Spinal cord (tissue), 10 donors: Measurements from ENCODE around the gene LDHAL6B. TPM values are rescaled to one million over a fixed set of nuclear protein-coding genes. Genes with fewer than 3 reads are reported as not detected.

ENCODE experiments used
- DNase-seq, 6 donors: peaks; one replicate each; pipeline versions ENCODE4 v3.0.0 to v3.0.0-alpha.2; 2013 to 2015; ENCODE audit warnings: low spot score in 6 of 6, low read depth in 4 of 6
- H3K27ac ChIP-seq: one replicate; pipeline ENCODE4 v1.5.1; 2013; ENCODE audit warnings: low read depth, low read length, control low read depth
- H3K27me3 ChIP-seq: one replicate; pipeline ENCODE4 v1.6.1; 2013; ENCODE audit warnings: low read length; ENCODE audit not compliant: control insufficient read depth, insufficient read depth
- H3K36me3 ChIP-seq: one replicate; pipeline ENCODE4 v1.6.1; 2013; ENCODE audit warnings: low read length; ENCODE audit not compliant: control insufficient read depth, insufficient read depth
- H3K4me1 ChIP-seq: one replicate; pipeline ENCODE4 v1.6.1; 2013; ENCODE audit warnings: low read length; ENCODE audit not compliant: control insufficient read depth, insufficient read depth
- H3K4me3 ChIP-seq: one replicate; pipeline ENCODE4 v1.5.1; 2013; ENCODE audit warnings: low read depth, low read length, control low read depth
- H3K9me3 ChIP-seq: one replicate; pipeline ENCODE4 v1.6.1; 2013; ENCODE audit warnings: low read length; ENCODE audit not compliant: control insufficient read depth, insufficient read depth
- WGBS: methylation state at CpG from one replicate; pipeline ENCODE4 v1.1.5; 2013; ENCODE audit warnings: missing lambda C conversion rate; ENCODE audit not compliant: insufficient coverage; 5-methylcytosine and 5-hydroxymethylcytosine counted together
- polyA plus RNA-seq, 2 donors: library from polyadenylated mRNA; unstranded; fragments of 120-200 nt; gene quantifications; one replicate each; pipeline ENCODE4 v1.2.1, GENCODE V29; 2013; ENCODE audit not compliant: insufficient read length in 2 of 2
- total RNA-seq, 2 donors: library from RNA; depleted of rRNA in 1 of 2; stranded (reverse); fragments of 120-200 nt in 1 of 2; fragments of >200 nt in 1 of 2; gene quantifications; one replicate each; pipeline versions ENCODE4 v1.2.3 to v1.2.4, GENCODE V29; 2013 to 2014
- donor health status: healthy.

Gene LDHAL6B
- total and polyA plus RNA-seq, 4 donors, result 0.32 TPM; not detected in 3

DNA sequence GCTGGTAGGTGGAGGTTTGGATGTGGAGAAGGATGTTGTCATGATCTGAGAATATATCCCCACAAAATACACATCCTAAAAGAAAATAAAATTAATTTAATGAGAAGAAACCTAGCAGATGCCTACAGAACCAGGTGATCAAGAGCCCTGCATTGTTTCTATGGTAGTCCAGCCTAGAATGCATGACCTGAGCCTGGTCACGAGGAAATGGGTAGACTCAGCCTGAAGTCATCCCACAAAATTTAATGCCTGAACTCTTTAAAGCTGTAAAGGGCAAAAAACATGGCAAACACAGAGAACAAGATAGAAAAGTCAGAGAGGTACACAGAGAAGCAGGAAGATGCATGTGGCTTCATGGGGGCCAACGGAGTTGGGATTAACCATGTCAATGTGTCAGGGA is 36.0 kb downstream of the LDHAL6B start:
- Histone ChIP-seq H3K27me3 (no peaks in the 10 kb centered on the region), H3K27ac (no peak overlapping the region), H3K4me3 (no peak overlapping the region), H3K9me3 (no peaks in the 10 kb centered on the region), H3K36me3 (no peaks in the 10 kb centered on the region), H3K4me1 (no peaks in the 10 kb centered on the region)
- 100% methylated on average over 1 of the region's 2 CpGs for WGBS
- no peak for DNase-seq

DNA sequence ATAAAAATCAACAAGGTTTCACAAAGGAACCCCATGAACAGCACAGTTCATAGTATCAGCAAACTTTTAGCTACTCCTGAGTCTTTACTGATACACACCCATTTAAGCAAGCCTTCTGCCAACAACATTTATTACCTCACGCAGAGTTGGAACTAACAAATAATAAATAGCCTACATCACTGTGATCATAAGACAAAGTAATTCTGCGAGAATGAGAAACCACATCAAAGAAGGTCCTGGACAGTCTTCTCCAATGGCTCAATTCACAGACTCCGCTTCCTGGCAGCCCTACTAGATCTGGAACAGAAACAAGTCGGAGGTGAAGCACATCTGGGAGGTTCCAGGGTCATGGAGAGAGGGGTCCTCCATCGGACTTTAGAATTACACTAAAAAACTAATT is 37.0 kb downstream of the LDHAL6B start:
- no CpG with 5 or more reads among the region's 5 CpGs for WGBS
- no peaks in the 10 kb centered on the region for H3K27me3 ChIP-seq
- no peak overlapping the region for H3K27ac ChIP-seq
- no peaks in the 10 kb centered on the region for H3K9me3 ChIP-seq
- no peaks in the 10 kb centered on the region for H3K36me3 ChIP-seq
- no peak for DNase-seq
- no peak overlapping the region for H3K4me3 ChIP-seq
- no peaks in the 10 kb centered on the region for H3K4me1 ChIP-seq

DNA sequence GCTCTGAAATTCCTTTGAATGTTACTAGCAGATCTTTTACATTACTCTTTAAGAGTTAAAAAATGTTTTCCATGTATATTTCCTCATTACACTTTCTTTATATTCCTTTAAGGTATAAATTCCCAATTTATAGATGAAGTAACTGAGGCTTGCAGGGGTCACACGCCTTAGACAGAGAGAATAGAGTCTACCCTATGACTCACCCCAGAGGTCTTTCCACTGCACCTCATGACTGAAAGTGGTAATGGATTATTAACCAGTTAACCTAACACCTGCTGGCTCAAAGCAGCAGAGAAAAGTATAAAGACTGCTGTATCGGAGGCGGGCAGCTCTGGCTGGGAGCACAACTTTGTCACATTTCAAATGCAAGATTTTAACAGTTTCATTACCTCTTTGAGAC is 37.7 kb downstream of the LDHAL6B start:
- DNase-seq, result no peak
- H3K9me3 ChIP-seq, result no peaks in the 10 kb centered on the region
- no peak overlapping the region for H3K4me3 ChIP-seq
- no peaks in the 10 kb centered on the region for H3K4me1 ChIP-seq
- no peak overlapping the region for H3K27ac ChIP-seq
- no CpG with 5 or more reads among the region's 3 CpGs for WGBS
- H3K27me3 ChIP-seq, result no peaks in the 10 kb centered on the region
- no peaks in the 10 kb centered on the region for H3K36me3 ChIP-seq

DNA sequence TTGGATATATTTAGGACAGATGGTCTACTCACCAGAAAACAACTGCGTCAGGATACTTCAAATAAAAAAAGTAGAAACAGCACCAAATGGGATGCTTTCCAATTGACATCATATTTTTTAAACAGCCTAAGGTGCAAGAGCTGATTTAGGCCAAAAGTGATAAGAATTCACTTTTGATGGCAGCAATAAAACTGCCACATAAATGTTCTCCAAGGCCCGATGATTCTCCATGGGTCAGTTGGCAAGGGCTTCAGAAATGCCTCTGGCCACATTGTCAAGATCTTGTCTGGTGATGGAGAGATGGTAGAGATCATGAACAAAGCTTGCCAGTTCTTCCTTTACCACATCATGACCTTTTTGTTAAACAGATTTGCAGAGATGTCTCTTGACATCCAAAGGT is 38.9 kb downstream of the LDHAL6B start:
- no CpG with 5 or more reads among the region's 2 CpGs for WGBS
- no peaks in the 10 kb centered on the region for H3K27me3 ChIP-seq
- no peaks in the 10 kb centered on the region for H3K9me3 ChIP-seq
- H3K4me1 ChIP-seq, result no peaks in the 10 kb centered on the region
- no peaks in the 10 kb centered on the region for H3K36me3 ChIP-seq
- no peak overlapping the region for H3K4me3 ChIP-seq
- no peak for DNase-seq
- H3K27ac ChIP-seq, result no peak overlapping the region

DNA sequence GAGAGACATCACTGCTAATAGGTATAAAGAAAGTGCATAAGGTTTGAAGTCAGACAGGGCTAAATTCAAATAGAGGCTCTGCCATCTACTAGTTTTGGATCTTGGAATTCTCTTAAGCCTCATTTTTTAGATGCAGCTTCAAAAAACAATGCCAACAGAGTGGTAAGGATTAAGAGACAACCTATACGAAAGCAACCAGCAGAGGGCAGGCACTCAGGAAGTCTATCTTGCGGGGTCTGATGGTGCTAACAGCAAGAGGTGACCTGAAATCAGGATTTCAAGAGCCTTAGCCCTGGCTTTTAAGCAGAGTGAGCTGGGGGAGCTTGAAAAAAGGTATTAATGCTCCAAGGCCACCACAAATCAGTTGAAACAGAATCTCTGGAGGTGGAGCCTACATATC is 40.7 kb downstream of the LDHAL6B start:
- WGBS, result 33% methylated on average over 1 of the region's 2 CpGs
- H3K4me3 ChIP-seq, result no peak overlapping the region
- no peaks in the 10 kb centered on the region for H3K9me3 ChIP-seq
- H3K27me3 ChIP-seq, result no peaks in the 10 kb centered on the region
- no peaks in the 10 kb centered on the region for H3K4me1 ChIP-seq
- no peak overlapping the region for H3K27ac ChIP-seq
- no peaks in the 10 kb centered on the region for H3K36me3 ChIP-seq
- peak in 5 of 6 donors; percentile 26 to 87 (median 49) for DNase-seq

DNA sequence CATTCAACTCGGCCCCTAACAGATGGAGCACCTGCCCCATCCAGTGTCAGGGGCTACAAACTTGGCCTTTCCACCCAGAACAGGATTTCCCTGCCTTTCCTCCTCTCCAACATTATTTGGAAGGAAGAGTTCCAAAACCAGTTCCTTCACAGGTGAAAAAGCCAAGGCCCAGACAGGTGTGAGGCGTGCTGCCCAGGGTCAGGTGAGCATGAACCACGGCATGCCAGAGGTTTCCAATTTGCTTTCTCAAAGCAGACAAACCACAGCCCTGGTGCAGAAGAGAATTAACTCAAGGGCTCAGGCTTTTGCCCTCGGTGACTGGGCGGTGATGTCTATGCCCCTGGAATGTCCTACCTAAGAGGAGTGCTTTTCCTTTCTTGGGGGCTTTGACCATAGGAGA is 43.2 kb downstream of the LDHAL6B start:
- H3K27me3 ChIP-seq, result no peaks in the 10 kb centered on the region
- WGBS, result 75% methylated on average over 5 of the region's 5 CpGs
- H3K27ac ChIP-seq, result no peak overlapping the region
- H3K4me3 ChIP-seq, result no peak overlapping the region
- H3K4me1 ChIP-seq, result no peaks in the 10 kb centered on the region
- H3K9me3 ChIP-seq, result no peaks in the 10 kb centered on the region
- H3K36me3 ChIP-seq, result no peaks in the 10 kb centered on the region
- DNase-seq, result no peak

DNA sequence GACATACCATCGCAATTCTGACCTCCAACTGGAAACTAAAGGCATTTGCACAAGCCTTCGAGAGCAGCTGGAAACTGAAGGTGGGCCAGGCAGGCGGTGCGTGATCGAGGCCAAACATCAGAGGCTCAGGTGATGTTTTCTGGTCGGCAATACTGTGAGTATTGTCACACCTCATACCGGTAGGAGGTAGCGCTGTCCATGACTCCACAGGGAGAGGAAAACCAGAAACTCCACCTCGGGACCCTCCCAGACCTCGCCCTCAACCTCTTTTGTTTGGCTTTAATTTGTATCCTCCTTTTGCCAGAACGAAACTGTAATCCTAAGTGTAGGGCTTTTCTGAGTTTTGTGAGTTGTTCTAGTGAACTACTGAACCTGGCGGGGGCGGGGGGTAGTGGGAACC is 43.6 kb downstream of the LDHAL6B start:
- no peak overlapping the region for H3K27ac ChIP-seq
- H3K36me3 ChIP-seq, result no peaks in the 10 kb centered on the region
- DNase-seq, result no peak
- WGBS, result 89% methylated on average over 10 of the region's 13 CpGs
- no peaks in the 10 kb centered on the region for H3K9me3 ChIP-seq
- no peaks in the 10 kb centered on the region for H3K27me3 ChIP-seq
- no peak overlapping the region for H3K4me3 ChIP-seq
- H3K4me1 ChIP-seq, result no peaks in the 10 kb centered on the region

DNA sequence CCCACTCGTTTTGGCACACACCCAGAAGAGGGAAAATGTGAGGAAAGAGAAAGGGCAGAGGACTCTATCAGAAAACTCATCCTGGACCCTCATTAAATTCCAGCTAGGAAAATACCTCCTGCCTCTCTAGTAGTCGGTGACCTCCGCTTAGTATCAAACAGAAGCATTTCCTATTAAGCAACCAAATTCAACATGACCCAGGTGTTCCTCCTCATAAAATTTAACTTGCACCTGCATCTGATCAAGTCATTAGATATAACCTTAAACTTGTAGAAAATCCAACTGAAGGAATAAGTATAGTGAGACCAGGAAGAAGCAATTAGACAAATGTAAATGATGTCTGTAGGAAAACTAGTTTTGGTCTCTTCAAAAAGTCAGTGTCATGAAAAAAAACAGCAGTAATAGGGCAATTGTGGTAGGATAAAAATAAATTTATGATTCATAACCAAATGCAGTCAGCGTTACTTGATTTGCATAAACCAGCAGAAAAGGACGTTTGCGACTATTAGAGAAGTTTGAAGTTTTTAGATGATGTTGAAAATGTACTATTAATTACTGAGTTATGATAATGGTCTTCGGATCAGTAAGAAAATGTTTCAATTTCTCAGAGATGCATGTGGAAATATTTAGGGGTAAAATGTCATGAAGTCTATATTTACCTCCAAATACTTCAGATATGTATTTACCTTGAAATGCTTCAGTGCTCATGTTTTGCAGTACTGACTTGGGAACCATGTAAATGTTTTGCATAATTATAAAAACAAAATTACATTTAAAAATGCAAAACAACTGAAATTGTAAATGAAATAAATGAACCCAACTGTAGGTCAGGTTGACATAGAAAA is 44.6 kb downstream of the LDHAL6B start:
- H3K4me3 ChIP-seq, result no peak overlapping the region
- no peaks in the 10 kb centered on the region for H3K9me3 ChIP-seq
- WGBS, result 100% methylated on average over 2 of the region's 7 CpGs
- no peaks in the 10 kb centered on the region for H3K4me1 ChIP-seq
- DNase-seq, result no peak
- H3K27me3 ChIP-seq, result no peaks in the 10 kb centered on the region
- no peaks in the 10 kb centered on the region for H3K36me3 ChIP-seq
- H3K27ac ChIP-seq, result no peak overlapping the region

DNA sequence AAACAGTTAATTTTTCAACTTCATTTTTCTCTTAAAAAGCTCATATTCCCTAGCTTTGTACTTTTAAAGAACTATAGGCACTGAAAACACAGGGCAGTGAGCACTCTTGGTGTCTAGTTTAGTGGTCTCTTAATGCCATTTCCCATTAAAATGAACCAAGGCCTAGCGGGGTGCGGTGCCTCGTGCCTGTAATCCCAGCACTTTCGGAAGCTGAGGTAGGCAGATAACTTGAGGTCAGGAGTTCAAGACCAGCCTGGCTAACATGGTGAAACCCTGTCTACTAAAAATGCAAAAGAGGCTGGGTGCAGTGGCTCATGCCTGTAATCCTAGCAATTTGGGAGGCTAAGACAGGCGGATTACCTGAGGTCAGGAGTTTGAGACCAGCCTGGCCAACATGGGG is 45.5 kb downstream of the LDHAL6B start:
- Histone ChIP-seq H3K4me1 (no peaks in the 10 kb centered on the region), H3K27me3 (no peaks in the 10 kb centered on the region), H3K27ac (no peak overlapping the region), H3K9me3 (no peaks in the 10 kb centered on the region), H3K36me3 (no peaks in the 10 kb centered on the region), H3K4me3 (no peak overlapping the region)
- DNase-seq, result no peak
- 100% methylated on average over 5 of the region's 5 CpGs for WGBS

DNA sequence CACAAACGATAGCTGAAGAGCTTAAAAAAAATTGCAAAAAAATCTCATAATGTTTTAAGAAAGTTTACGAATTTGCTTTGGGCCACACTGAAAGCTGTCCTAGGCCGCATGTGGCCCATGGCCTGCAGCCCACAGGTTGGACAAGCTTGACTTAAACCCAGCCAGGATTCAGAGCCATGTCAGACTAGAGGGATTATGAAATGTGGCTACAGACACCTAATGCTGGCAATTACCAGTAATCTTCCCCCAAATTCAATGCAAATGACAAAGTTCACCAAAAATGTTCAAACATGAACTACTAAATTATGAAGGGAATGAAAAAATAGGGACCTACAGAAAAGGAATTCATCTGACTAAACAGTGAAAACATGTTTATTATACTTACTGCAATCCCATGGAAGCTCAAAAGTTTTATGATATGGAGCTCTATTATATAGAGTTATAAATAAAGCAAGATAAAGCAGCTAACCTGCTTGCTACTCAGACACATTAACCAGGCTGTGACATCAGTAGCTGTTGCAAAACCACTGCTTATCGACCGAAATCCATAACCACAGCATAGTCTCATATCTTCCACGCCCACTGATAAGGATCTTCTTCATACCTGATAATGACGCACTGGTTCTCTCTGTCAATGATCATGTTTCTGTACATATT is 49.2 kb downstream of the LDHAL6B start:
- Histone ChIP-seq H3K27me3 (no peaks in the 10 kb centered on the region), H3K4me3 (no peak overlapping the region), H3K36me3 (no peaks in the 10 kb centered on the region), H3K9me3 (no peaks in the 10 kb centered on the region), H3K27ac (no peak overlapping the region), H3K4me1 (peaks cover 2% of the 10 kb centered on the region)
- no peak for DNase-seq
- WGBS, result no CpG with 5 or more reads among the region's 7 CpGs
